Endothelial cell (in vitro differentiated cells): ENCODE results near the gene CCDC88B. TPM values are rescaled to one million over a fixed set of nuclear protein-coding genes. Genes with fewer than 3 reads are reported as not detected.

ENCODE experiments used
- DNase-seq: peaks from one replicate; pipeline ENCODE4 v3.0.0; 2021; ENCODE audit warnings: low spot score
- H3K27ac Mint-ChIP-seq: one replicate; pipeline ENCODE4 v1.8.0; 2021; ENCODE audit warnings: mixed read lengths, inconsistent platforms; ENCODE audit not compliant: unreplicated experiment
- H3K27me3 Mint-ChIP-seq: one replicate; pipeline ENCODE4 v1.8.0; 2021; ENCODE audit warnings: mild to moderate bottlenecking, moderate library complexity, mixed read lengths, inconsistent platforms; ENCODE audit not compliant: unreplicated experiment
- H3K36me3 Mint-ChIP-seq: one replicate; pipeline ENCODE4 v1.8.0; 2021; ENCODE audit warnings: mild to moderate bottlenecking, low read depth, mixed read lengths, inconsistent platforms; ENCODE audit not compliant: unreplicated experiment
- H3K4me1 Mint-ChIP-seq: one replicate; pipeline ENCODE4 v1.8.0; 2021; ENCODE audit warnings: mild to moderate bottlenecking, mixed read lengths, inconsistent platforms; ENCODE audit not compliant: unreplicated experiment
- H3K4me3 Mint-ChIP-seq: one replicate; pipeline ENCODE4 v1.8.0; 2021; ENCODE audit warnings: mild to moderate bottlenecking, mixed read lengths, inconsistent platforms; ENCODE audit not compliant: unreplicated experiment
- H3K9me3 Mint-ChIP-seq: one replicate; pipeline ENCODE4 v1.8.0; 2021; ENCODE audit warnings: mixed read lengths, inconsistent platforms; ENCODE audit not compliant: unreplicated experiment
- CTCF ChIP-seq: fragments of 200-600 bp; sonication (generic); IDR thresholded peaks from one replicate; pipeline ENCODE4 v1.5.0; 2021; ENCODE audit warnings: antibody characterized with exemption; ENCODE audit not compliant: unreplicated experiment
- total RNA-seq: library from RNA; stranded (reverse); fragmentation: NEBNext Ultra II Directional; extraction: Animal tissue kit (Norgen Biotek cat#: 25700); gene quantifications from one replicate; pipeline ENCODE4 v1.2.1, GENCODE V29; 2021; ENCODE audit not compliant: unreplicated experiment

CCDC88B gene
- total RNA-seq, 1 donor from 2014 or later: 8.3 TPM

DNA sequence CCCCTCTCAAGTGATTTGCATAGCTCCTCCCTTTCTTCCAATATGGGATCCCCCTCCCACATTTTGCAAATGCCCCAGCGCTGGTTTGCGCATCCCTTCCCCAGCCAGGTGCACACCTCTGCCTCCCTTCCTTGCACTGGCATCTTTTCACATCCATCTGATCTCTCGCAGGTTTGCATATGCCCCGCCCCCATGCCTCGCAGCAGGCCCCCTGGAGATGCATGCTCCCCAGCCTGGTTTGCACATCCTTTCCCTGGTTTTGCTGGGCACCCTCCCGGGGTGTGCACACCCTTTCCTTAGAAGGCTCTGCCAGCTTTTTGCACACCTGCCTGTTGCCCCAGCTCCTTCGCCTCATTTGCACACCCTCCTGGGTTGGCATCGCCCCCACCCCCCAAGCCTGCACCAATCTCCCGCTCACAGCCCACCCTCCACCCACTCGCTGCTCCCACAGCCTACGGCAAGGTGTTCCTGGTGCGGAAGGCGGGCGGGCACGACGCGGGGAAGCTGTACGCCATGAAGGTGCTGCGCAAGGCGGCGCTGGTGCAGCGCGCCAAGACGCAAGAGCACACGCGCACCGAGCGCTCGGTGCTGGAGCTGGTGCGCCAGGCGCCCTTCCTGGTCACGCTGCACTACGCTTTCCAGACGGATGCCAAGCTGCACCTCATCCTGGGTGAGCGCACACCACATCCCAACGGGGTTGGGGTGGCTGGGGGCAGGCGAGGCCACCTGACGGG is 19.9 kb downstream of the CCDC88B start:
- H3K9me3 Mint-ChIP-seq: no peaks in the 10 kb centered on the region
- H3K36me3 Mint-ChIP-seq: peaks cover 17% of the 10 kb centered on the region
- DNase-seq: no peak
- H3K4me3 Mint-ChIP-seq: peak overlapping the region; percentile 88
- H3K27ac Mint-ChIP-seq: peak overlapping the region; percentile 9
- H3K27me3 Mint-ChIP-seq: peaks cover 10% of the 10 kb centered on the region
- H3K4me1 Mint-ChIP-seq: peaks cover 20% of the 10 kb centered on the region
- no peak for TF ChIP-seq CTCF

DNA sequence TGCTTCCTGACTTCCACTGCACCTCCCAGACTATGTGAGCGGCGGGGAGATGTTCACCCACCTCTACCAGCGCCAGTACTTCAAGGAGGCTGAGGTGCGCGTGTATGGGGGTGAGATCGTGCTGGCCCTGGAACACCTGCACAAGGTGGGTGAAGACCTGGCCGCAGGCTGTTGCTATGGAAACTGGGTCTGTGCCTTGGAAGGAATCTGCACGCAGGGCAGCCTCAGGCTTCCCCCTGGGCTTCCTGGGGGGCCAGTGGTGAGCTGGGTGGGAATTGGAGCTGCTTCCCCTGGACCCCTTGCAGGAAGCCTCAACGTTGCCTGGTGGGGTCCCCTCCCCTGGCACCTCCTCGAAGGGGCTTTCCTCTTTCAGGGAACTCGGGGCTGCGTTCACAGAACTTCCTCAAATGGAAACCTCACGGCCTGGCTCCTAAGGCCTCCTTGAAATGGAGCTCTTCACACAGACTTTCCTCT is 20.5 kb downstream of the CCDC88B start:
- Mint-ChIP-seq H3K36me3 (peaks cover 17% of the 10 kb centered on the region), H3K27me3 (peaks cover 10% of the 10 kb centered on the region), H3K9me3 (no peaks in the 10 kb centered on the region), H3K4me1 (peaks cover 17% of the 10 kb centered on the region), H3K4me3 (peak overlapping the region; percentile 51), H3K27ac (peak overlapping the region; percentile 48)
- DNase-seq: no peak
- TF ChIP-seq CTCF: no peak

DNA sequence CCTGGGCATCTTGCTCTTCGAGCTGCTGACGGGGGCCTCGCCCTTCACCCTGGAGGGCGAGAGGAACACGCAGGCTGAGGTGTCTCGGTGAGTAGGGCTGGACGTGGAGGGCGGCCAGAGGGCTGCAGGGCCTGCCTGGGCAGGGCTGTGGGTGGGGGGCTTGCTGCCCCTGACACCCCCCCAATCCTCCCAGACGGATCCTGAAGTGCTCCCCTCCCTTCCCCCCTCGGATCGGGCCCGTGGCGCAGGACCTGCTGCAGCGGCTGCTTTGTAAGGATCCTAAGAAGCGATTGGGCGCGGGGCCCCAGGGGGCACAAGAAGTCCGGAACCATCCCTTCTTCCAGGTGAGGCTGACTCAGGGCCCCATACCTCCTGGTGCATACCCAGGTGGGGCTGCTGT is 21.7 kb downstream of the CCDC88B start:
- Mint-ChIP-seq H3K9me3 (no peaks in the 10 kb centered on the region), H3K36me3 (peaks cover 21% of the 10 kb centered on the region), H3K27me3 (peaks cover 8% of the 10 kb centered on the region), H3K27ac (no peak overlapping the region), H3K4me3 (no peak overlapping the region), H3K4me1 (peaks cover 12% of the 10 kb centered on the region)
- DNase-seq: no peak
- TF ChIP-seq CTCF: no peak

GRCh38 chr11:64362339-64362738 is 22.3 kb downstream of the CCDC88B start:
- no peak for TF ChIP-seq CTCF
- Mint-ChIP-seq H3K9me3 (no peaks in the 10 kb centered on the region), H3K4me1 (peaks cover 10% of the 10 kb centered on the region), H3K27ac (no peak overlapping the region), H3K4me3 (peak overlapping the region; percentile 2), H3K36me3 (peaks cover 24% of the 10 kb centered on the region), H3K27me3 (peaks cover 8% of the 10 kb centered on the region)
- DNase-seq: no peak

DNA sequence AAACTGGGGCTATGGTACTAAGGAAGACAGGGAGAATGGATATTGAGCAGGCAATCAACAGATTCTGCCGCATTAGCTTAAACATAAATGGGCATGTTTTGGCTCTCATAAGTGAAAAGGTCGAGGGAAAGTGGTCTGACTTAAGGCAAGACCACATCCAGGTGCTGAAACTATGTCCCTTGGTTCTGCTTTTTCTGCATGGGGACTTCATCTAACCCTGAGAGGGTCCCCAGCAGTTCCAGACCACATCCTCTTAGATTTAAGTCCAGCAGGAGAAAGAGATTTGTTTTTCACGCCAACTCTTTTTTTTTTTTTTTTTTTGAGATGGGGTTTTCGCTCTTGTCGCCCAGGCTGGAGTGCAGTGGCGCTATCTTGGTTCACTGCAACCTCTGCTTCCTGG is 24.4 kb downstream of the CCDC88B start:
- TF ChIP-seq CTCF: no peak
- Mint-ChIP-seq H3K36me3 (peaks cover 28% of the 10 kb centered on the region), H3K27me3 (peaks cover 9% of the 10 kb centered on the region), H3K4me3 (no peak overlapping the region), H3K9me3 (no peaks in the 10 kb centered on the region), H3K27ac (no peak overlapping the region), H3K4me1 (peaks cover 9% of the 10 kb centered on the region)
- no peak for DNase-seq
